ENCODE data around the gene PITPNM3. TPM values are rescaled to one million over a fixed set of nuclear protein-coding genes. Genes with fewer than 3 reads are reported as not detected.

Gene PITPNM3
- total RNA-seq, 1 donor from 2014 or later: 8.6 TPM

DNA sequence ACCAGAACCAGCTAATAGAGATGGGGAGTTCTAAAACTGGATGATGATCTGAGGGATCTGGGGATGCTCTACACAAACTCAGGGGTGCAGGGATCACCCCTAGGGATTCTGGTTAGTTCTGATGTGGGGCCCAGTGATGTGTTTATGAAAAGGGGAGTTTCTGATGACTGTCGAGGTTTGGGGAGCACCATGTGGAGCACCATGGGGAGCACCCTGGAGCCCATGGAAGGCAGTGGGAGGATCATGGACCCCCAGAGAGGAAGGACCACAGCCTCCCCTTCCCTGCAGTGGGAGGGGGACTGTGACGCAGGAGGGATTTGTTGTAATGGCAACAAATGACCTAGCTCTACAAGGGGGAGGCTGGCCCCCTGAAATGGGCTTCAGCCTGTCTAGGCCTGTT lies 93.7 kb downstream of the PITPNM3 start:
- Histone ChIP-seq H3K36me3 (peaks cover 0 to 9% of the 10 kb centered on the region in 2 donors), H3K27me3 (no peaks in the 10 kb centered on the region), H3K4me3 (no peak overlapping the region), H3K4me1 (no peaks in the 10 kb centered on the region), H3K27ac (no peak overlapping the region), H3K9me3 (no peaks in the 10 kb centered on the region)
- intact Hi-C loops (cut with DNase I): no loop called here
- TF ChIP-seq POLR2AphosphoS5 (IDR thresholded peaks at IDR 0.05; ENCODE audit: insufficient read depth in 1 of 2, low read depth in 1 of 2) (no peak), POLR2A (IDR thresholded peaks at IDR 0.05) (no peak)
- TF ChIP-seq, protein P1, sequence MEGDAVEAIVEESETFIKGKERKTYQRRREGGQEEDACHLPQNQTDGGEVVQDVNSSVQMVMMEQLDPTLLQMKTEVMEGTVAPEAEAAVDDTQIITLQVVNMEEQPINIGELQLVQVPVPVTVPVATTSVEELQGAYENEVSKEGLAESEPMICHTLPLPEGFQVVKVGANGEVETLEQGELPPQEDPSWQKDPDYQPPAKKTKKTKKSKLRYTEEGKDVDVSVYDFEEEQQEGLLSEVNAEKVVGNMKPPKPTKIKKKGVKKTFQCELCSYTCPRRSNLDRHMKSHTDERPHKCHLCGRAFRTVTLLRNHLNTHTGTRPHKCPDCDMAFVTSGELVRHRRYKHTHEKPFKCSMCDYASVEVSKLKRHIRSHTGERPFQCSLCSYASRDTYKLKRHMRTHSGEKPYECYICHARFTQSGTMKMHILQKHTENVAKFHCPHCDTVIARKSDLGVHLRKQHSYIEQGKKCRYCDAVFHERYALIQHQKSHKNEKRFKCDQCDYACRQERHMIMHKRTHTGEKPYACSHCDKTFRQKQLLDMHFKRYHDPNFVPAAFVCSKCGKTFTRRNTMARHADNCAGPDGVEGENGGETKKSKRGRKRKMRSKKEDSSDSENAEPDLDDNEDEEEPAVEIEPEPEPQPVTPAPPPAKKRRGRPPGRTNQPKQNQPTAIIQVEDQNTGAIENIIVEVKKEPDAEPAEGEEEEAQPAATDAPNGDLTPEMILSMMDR (IDR thresholded peaks at IDR 0.05): no peak
- no peak for DNase-seq (ENCODE audit: extremely low spot score in 2 of 2)

DNA sequence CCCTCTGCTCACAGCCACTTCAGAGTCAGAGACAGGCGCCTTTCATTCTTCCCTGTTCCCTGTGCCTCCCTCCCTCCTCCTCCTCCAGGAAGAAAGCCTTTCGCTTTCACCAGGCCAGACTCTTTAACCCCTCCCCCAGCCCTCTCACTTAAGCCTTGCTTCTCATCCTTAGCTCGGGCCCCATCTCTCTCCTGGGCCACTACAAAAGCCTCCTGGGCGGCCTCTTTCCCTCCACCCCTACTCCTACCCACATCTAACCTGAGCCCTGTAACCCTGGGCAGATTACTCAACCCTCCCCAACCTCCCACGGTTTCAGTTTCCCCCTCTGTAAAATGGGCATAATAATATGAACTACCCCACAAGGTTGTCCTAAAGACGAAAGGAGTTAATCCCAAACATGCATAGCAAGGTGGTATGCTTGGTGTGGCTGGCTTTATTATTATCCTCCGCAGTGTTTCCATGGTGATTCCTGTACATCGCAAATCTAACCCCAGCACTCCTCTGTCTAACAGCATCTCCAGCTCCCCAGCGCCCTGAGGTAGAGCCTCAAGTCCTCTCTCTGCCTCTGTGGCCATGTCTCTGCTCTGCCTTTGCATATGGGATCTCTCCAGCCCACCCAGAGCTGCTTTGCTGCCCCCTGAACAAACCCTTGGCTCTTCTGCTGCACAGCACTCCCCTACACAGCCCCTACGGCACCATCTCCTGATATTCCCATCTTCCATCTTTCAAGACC lies 94.4 kb downstream of the PITPNM3 start:
- Histone ChIP-seq H3K9me3 (no peaks in the 10 kb centered on the region), H3K27me3 (no peaks in the 10 kb centered on the region), H3K4me1 (no peaks in the 10 kb centered on the region), H3K4me3 (no peak overlapping the region), H3K27ac (no peak overlapping the region), H3K36me3 (peaks cover 0 to 9% of the 10 kb centered on the region in 2 donors)
- TF ChIP-seq, protein P1 (IDR thresholded peaks at IDR 0.05): no peak
- TF ChIP-seq POLR2A (IDR thresholded peaks at IDR 0.05): no peak
- DNase-seq (ENCODE audit: extremely low spot score in 2 of 2): no peak
- intact Hi-C loops (cut with DNase I): no loop called here

DNA sequence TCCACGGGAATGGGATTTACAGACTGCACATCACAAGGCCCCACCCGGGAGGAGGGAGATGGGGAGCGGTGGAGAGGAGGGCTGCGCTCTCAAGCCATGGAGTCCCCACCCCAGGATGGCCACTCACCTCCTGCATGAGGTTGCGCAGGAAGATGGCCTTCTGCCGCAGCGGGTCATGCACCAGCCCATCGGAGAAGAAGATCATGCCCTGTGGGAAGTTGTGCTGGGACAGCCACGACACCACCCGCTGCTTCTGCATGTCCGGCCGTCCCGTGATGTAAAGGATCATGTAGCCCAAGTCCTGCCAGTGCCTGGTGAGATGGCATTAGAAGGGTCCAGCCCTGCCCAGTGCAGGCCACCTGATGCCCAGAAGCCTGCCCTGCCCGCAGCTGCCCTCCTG lies 95.1 kb downstream of the PITPNM3 start:
- no peak for TF ChIP-seq POLR2A (IDR thresholded peaks at IDR 0.05)
- TF ChIP-seq, protein P1 (IDR thresholded peaks at IDR 0.05): no peak
- no peak for TF ChIP-seq POLR2AphosphoS5 (IDR thresholded peaks at IDR 0.05; ENCODE audit: insufficient read depth in 1 of 2, low read depth in 1 of 2)
- Histone ChIP-seq H3K9me3 (no peaks in the 10 kb centered on the region), H3K4me3 (no peak overlapping the region), H3K27ac (no peak overlapping the region), H3K27me3 (no peaks in the 10 kb centered on the region), H3K4me1 (no peaks in the 10 kb centered on the region), H3K36me3 (peaks cover 0 to 9% of the 10 kb centered on the region in 2 donors)
- intact Hi-C loops (cut with DNase I): no loop called here
- DNase-seq (ENCODE audit: extremely low spot score in 2 of 2): no peak

DNA sequence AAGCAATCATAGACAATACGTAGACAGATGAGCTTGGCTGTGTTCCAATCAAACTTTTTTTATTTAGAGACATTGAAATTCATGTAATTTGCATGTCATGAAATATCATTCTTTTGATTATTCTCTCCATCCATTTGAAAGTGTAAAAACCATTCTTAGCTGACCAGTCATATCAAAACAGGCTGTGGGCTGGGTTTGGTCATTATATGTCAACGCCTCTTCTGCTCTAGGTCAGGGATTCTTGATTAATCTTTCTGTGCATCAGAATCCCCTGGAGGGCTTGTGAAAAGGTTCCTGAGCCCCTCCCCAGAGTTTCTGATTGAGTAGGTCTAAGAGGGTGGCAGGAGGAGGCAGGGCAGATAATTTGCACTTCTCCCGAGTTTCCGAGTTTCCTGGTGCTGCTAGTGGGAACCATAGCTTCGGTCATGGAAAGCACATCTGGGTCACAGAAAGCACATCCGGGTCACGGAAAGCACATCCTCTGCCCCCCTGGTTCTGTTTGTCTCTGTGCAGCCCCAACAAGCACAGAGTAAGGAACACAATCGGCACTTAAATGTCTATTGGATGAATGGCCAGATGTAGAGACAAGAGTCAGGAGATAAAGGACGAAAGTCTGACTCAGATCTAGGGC lies 95.7 kb downstream of the PITPNM3 start:
- intact Hi-C loops (cut with DNase I): no loop called here
- no peak for DNase-seq (ENCODE audit: extremely low spot score in 2 of 2)
- Histone ChIP-seq H3K9me3 (no peaks in the 10 kb centered on the region), H3K4me3 (no peak overlapping the region), H3K27ac (no peak overlapping the region), H3K36me3 (peaks cover 0 to 9% of the 10 kb centered on the region in 2 donors), H3K4me1 (no peaks in the 10 kb centered on the region), H3K27me3 (no peaks in the 10 kb centered on the region)
- TF ChIP-seq, protein P1 (IDR thresholded peaks at IDR 0.05): no peak
- TF ChIP-seq POLR2A (IDR thresholded peaks at IDR 0.05): no peak
- TF ChIP-seq POLR2AphosphoS5 (IDR thresholded peaks at IDR 0.05; ENCODE audit: insufficient read depth in 1 of 2, low read depth in 1 of 2): no peak

DNA sequence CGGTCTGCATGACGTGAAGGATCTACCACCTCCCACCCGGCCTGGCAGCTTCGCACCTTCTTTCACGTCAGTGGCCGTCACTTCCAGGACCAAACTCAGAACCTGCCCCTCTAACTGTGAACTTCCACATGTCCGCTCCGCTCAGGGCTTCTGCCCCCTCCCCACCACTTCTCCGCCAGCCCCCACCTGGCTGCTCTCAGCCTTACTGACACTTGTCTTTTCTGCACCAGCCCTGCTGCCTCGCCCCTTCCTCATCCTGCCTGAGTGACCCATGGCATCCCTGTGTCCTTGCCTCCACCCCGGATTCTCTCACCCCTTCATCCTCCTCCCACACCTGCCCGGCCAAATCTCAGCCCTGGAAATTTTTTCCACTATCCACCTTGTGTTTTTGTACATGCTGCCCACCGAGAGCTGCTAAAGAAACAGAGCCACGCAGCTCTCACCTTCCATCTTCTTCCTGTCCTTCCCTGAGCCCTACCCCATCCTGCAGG lies 97.8 kb downstream of the PITPNM3 start:
- TF ChIP-seq, protein P1 (IDR thresholded peaks at IDR 0.05): no peak
- TF ChIP-seq POLR2AphosphoS5 (IDR thresholded peaks at IDR 0.05; ENCODE audit: insufficient read depth in 1 of 2, low read depth in 1 of 2) (no peak), POLR2A (IDR thresholded peaks at IDR 0.05) (no peak)
- H3K27me3 ChIP-seq: no peaks in the 10 kb centered on the region
- peaks cover 8% of the 10 kb centered on the region for H3K4me1 ChIP-seq
- DNase-seq (ENCODE audit: extremely low spot score in 2 of 2): no peak
- intact Hi-C loops (cut with DNase I): no loop called here
- no peaks in the 10 kb centered on the region for H3K36me3 ChIP-seq
- H3K9me3 ChIP-seq: no peaks in the 10 kb centered on the region
- no peak overlapping the region for H3K4me3 ChIP-seq
- no peak overlapping the region for H3K27ac ChIP-seq
